Upper lobe of left lung (tissue), 6 donors: ENCODE measurements around the gene HPCAL1. TPM values are rescaled to one million over a fixed set of nuclear protein-coding genes. Genes with fewer than 3 reads are reported as not detected.

Source experiments
- ATAC-seq, 2 donors: fragments of 200-7000 bp; cut with Tn5 transposase; one replicate each; pipeline ENCODE4 v1.9.1; 2022; ENCODE audit warnings: mild to moderate bottlenecking in 2 of 2, moderate library complexity in 2 of 2; ENCODE audit not compliant: low FRiP score in 2 of 2
- DNase-seq, 2 donors: peaks; one replicate each; pipeline ENCODE4 v3.0.0-alpha.2; 2019 to 2020
- H3K27ac ChIP-seq, 4 donors: fragments of 200-600 bp; sonication (generic); one replicate each; pipeline ENCODE4 v1.5.1; 2016 to 2019
- H3K27me3 ChIP-seq, 4 donors: fragments of 200-600 bp; sonication (generic); one replicate each; pipeline ENCODE4 v1.5.1; 2017 to 2019
- H3K36me3 ChIP-seq, 4 donors: fragments of 200-600 bp; sonication (generic); one replicate each; pipeline ENCODE4 v1.5.1; 2016 to 2019
- H3K4me1 ChIP-seq, 4 donors: fragments of 200-600 bp; sonication (generic); one replicate each; pipeline ENCODE4 v1.5.1; 2018 to 2019
- H3K4me3 ChIP-seq, 4 donors: fragments of 200-600 bp; sonication (generic); one replicate each; pipeline ENCODE4 v1.5.1; 2017 to 2019; ENCODE audit warnings: mild to moderate bottlenecking in 2 of 4, moderate library complexity in 1 of 4
- H3K9me3 ChIP-seq, 4 donors: fragments of 200-600 bp; sonication (generic); one replicate each; pipeline ENCODE4 v1.5.1; 2018 to 2019
- EP300 ChIP-seq, 4 donors: sonication (generic); formaldehyde crosslinking; IDR thresholded peaks; one replicate each; pipeline ENCODE4 v1.5.1; 2017; ENCODE audit warnings: antibody characterized with exemption in 4 of 4, control low read depth in 2 of 4
- POLR2A ChIP-seq, 4 donors: fragments of 450-650 bp; IDR thresholded peaks; one replicate each; pipeline ENCODE4 v1.5.1; 2016 to 2017; ENCODE audit warnings: antibody characterized with exemption in 4 of 4, mild to moderate bottlenecking in 2 of 4
- POLR2AphosphoS5 ChIP-seq, 2 donors: sonication (generic); formaldehyde crosslinking; IDR thresholded peaks; one replicate each; pipeline ENCODE4 v1.5.1; 2017; ENCODE audit warnings: antibody characterized with exemption in 2 of 2
- WGBS, 2 donors: methylation state at CpG; one replicate each; pipeline ENCODE4 v1.1.5; 2017 to 2018; 5-methylcytosine and 5-hydroxymethylcytosine counted together
- total RNA-seq, 6 donors: library from RNA; depleted of rRNA in 4 of 6; stranded (reverse); fragments of >200 nt in 4 of 6; gene quantifications; one replicate each; pipeline versions ENCODE4 v1.1.0 to v1.2.1, GENCODE V29; 2016 to 2021
- TF ChIP-seq, protein P1 (sequence below), 6 experiments: fragments of 450-650 bp in 4 of 6; fragments of 200-600 bp in 2 of 6; sonication (generic) in 2 of 6; IDR thresholded peaks; one replicate each; pipeline ENCODE4 v1.5.1; 2016 to 2019; ENCODE audit warnings: antibody characterized with exemption in 6 of 6
- donor health status: DM: no; HTN: no; CAD: no; lungs with moderate emphysema.
- donor health status: DM: no; HTN: yes; CAD: no; lungs with severe emphysema.

Gene HPCAL1
- total RNA-seq, 6 donors from 2014 or later: 131 to 481 (median 261) TPM

DNA sequence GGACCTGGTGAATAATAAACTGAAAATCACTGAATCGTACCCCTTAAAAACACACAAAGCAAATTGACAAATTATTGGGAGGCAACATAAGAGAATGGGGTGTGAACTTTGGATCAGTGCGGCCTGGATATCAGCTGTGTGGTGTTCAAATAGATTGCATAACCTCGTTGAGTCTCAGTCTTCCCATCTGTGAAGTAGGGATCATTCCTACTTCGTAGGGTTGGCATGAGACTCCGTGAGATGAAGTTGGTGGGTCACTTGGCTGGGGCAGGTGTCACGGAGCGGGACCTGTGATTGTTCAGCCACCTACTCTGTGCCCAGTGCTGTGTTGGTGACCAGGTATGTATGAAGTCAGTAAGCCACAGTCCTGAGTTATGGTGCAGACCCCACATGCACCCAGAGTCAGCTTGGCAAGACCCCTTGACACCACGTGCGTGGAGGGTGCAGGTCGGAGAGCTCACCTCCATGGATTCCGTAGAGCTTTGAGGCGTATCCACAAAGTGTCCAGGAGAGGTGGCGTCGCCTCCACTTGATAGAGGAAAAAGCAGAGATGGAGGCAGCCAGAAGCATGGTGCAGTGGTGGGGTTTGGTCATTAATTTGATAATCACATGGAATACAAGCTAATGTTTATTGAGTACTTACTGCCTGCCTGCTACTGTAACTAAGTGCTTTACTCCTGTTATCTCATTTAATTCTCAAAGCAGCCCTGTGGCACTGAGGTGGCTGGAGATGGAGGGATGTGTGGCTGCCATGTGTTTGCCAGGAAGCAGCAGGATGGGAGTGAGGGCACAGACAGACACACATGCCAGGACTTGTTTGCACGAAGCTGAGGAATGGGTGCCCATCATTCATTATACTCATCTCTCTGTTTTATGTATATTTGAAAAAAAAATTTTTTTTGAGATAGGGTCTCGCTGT is 35.8 kb downstream of the HPCAL1 start:
- peaks cover 17 to 35% (median 23%) of the 10 kb centered on the region in 4 donors for H3K4me1 ChIP-seq
- DNase-seq: no peak
- no peak overlapping the region for H3K4me3 ChIP-seq
- H3K9me3 ChIP-seq: peaks cover 0 to 5% (median 2%) of the 10 kb centered on the region in 4 donors
- WGBS, 2 donors: 89 to 90% methylated on average over 16 of the region's 16 CpGs
- no peak overlapping the region for H3K27ac ChIP-seq
- H3K36me3 ChIP-seq: peaks cover 0 to 7% (median 2%) of the 10 kb centered on the region in 4 donors
- ATAC-seq: no peak
- TF ChIP-seq POLR2A (IDR thresholded peaks at IDR 0.05): no peak
- TF ChIP-seq, protein P1, sequence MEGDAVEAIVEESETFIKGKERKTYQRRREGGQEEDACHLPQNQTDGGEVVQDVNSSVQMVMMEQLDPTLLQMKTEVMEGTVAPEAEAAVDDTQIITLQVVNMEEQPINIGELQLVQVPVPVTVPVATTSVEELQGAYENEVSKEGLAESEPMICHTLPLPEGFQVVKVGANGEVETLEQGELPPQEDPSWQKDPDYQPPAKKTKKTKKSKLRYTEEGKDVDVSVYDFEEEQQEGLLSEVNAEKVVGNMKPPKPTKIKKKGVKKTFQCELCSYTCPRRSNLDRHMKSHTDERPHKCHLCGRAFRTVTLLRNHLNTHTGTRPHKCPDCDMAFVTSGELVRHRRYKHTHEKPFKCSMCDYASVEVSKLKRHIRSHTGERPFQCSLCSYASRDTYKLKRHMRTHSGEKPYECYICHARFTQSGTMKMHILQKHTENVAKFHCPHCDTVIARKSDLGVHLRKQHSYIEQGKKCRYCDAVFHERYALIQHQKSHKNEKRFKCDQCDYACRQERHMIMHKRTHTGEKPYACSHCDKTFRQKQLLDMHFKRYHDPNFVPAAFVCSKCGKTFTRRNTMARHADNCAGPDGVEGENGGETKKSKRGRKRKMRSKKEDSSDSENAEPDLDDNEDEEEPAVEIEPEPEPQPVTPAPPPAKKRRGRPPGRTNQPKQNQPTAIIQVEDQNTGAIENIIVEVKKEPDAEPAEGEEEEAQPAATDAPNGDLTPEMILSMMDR (IDR thresholded peaks at IDR 0.05): no peak
- TF ChIP-seq POLR2AphosphoS5 (IDR thresholded peaks at IDR 0.05): no peak
- no peak for TF ChIP-seq EP300 (IDR thresholded peaks at IDR 0.05)
- H3K27me3 ChIP-seq: no peaks in the 10 kb centered on the region

DNA sequence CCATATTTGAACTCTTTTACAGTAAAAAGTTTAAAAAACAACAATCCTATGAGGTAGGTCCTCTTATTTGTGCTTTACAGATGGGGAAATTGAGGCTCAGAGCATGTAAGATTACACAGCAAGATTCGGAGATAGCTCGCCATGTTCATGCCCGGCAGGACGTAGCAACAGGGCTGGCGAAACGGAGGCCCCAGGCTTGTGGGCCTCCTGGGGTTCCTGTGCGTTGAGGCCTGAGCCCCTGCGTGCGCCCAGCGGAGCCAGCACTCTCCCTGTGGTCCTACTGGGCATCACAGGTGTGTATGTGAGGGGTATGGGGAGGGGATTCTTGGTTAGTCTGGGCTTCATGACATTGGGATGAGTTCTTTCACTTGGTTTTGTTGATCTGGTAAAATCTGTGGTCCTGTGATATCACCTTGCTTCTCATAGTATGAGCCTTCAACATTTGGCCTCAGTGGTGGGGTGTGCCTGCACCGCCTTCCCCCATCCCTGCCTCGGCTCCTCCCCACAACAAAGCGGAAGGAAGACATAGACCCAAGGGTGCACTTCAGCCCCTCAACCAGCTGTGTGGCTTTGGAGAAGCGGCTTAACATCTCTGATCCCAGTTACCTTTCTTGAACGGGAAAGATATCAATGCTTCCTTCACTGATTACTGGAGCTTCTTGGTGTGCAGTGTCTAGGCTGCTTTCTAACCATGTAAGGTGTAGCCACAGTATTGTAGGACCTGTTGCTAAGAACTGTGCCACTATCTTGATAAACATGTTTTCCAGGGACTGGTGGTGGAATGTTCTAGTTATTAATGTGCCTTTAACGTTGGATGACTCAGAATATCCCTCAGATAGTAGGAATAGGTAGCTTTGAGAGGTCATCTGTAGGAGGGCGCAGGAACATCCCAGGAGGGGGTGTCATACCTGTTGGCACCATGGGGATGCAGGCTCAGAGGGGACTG is 37.2 kb downstream of the HPCAL1 start:
- Histone ChIP-seq H3K4me3 (no peak overlapping the region), H3K36me3 (peaks cover 0 to 6% (median 2%) of the 10 kb centered on the region in 4 donors), H3K27me3 (no peaks in the 10 kb centered on the region), H3K27ac (peak overlapping the region in 1 of 4 donors; percentile 45), H3K4me1 (peaks cover 29 to 46% (median 36%) of the 10 kb centered on the region in 4 donors), H3K9me3 (peaks cover 0 to 5% (median 2%) of the 10 kb centered on the region in 4 donors)
- WGBS, 2 donors: 90 to 93% methylated on average over 17 of the region's 17 CpGs
- TF ChIP-seq POLR2A (IDR thresholded peaks at IDR 0.05) (no peak), POLR2AphosphoS5 (IDR thresholded peaks at IDR 0.05) (no peak), EP300 (IDR thresholded peaks at IDR 0.05) (no peak)
- TF ChIP-seq, protein P1 (IDR thresholded peaks at IDR 0.05): no peak
- no peak for DNase-seq
- ATAC-seq: no peak

DNA sequence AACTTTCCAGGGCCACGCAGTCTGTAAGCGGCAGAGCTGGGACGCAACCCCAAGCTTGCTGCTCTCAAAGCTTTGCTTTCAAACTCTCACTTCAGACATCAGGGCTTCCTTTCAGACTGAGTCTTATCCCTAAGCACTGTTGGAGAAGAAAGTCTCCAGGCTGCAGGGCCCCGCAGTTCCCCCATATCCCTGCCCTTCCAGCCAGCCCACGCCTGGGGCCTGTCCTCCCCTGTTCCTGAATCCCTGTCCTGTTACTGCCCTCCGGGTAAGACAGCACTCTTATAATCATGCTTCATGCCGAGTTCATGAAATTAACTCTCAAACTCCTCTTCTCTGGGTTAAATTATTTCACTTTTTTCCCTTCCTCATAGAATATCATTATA is 37.9 kb downstream of the HPCAL1 start:
- H3K4me3 ChIP-seq: no peak overlapping the region
- TF ChIP-seq, protein P1 (IDR thresholded peaks at IDR 0.05): no peak
- TF ChIP-seq POLR2A (IDR thresholded peaks at IDR 0.05): no peak
- TF ChIP-seq POLR2AphosphoS5 (IDR thresholded peaks at IDR 0.05): no peak
- no peak for TF ChIP-seq EP300 (IDR thresholded peaks at IDR 0.05)
- WGBS, 2 donors: 78 to 83% methylated on average over 7 of the region's 7 CpGs
- ATAC-seq (no peak), DNase-seq (no peak)
- H3K36me3 ChIP-seq: no peaks in the 10 kb centered on the region
- H3K4me1 ChIP-seq: peaks cover 36 to 53% (median 43%) of the 10 kb centered on the region in 4 donors
- no peaks in the 10 kb centered on the region for H3K9me3 ChIP-seq
- H3K27me3 ChIP-seq: no peaks in the 10 kb centered on the region
- peak overlapping the region in 2 of 4 donors; percentile 38 to 67 for H3K27ac ChIP-seq

DNA sequence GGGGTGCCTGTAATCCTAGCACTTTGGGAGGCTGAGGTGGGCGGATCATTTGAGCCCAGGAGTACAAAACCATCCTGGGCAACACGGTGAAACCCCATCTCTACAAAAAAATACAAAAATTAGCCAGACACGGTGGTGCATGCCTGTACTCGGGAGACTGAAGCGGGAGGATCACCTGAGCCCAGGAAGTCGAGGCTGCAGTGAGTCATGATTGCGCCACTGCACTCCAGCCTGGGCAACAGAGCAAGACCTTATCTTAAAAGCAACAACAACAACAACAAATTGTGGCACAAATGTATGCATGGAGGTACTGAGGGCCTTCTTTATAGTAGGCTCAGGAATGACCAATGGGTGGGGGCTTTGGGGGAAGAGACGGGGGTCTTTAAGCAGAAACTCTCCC is 38.5 kb downstream of the HPCAL1 start:
- no peaks in the 10 kb centered on the region for H3K27me3 ChIP-seq
- ATAC-seq (no peak), DNase-seq (peak in 1 of 2 donors; percentile 74)
- H3K4me3 ChIP-seq: no peak overlapping the region
- WGBS, 2 donors: 69 to 79% methylated on average over 8 of the region's 8 CpGs
- H3K9me3 ChIP-seq: no peaks in the 10 kb centered on the region
- no peaks in the 10 kb centered on the region for H3K36me3 ChIP-seq
- peak overlapping the region; percentile 36 to 73 (median 52) for H3K27ac ChIP-seq
- TF ChIP-seq POLR2AphosphoS5 (IDR thresholded peaks at IDR 0.05) (no peak), POLR2A (IDR thresholded peaks at IDR 0.05) (no peak), EP300 (IDR thresholded peaks at IDR 0.05) (no peak)
- TF ChIP-seq, protein P1 (IDR thresholded peaks at IDR 0.05): no peak
- peaks cover 42 to 59% (median 48%) of the 10 kb centered on the region in 4 donors for H3K4me1 ChIP-seq
